ENCODE data around the gene SARS2.

GRCh38 chr19:38979812-38980211 lies 49.2 kb upstream of the SARS2 start:
- TF ChIP-seq, protein P1, sequence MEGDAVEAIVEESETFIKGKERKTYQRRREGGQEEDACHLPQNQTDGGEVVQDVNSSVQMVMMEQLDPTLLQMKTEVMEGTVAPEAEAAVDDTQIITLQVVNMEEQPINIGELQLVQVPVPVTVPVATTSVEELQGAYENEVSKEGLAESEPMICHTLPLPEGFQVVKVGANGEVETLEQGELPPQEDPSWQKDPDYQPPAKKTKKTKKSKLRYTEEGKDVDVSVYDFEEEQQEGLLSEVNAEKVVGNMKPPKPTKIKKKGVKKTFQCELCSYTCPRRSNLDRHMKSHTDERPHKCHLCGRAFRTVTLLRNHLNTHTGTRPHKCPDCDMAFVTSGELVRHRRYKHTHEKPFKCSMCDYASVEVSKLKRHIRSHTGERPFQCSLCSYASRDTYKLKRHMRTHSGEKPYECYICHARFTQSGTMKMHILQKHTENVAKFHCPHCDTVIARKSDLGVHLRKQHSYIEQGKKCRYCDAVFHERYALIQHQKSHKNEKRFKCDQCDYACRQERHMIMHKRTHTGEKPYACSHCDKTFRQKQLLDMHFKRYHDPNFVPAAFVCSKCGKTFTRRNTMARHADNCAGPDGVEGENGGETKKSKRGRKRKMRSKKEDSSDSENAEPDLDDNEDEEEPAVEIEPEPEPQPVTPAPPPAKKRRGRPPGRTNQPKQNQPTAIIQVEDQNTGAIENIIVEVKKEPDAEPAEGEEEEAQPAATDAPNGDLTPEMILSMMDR (IDR thresholded peaks at IDR 0.05) = no peak
- TF ChIP-seq POLR2A (IDR thresholded peaks at IDR 0.05) = no peak

Measured in Peyer's patch (tissue), 4 donors.